ENCODE results near the gene MYD88.

The MYD88 gene

DNA sequence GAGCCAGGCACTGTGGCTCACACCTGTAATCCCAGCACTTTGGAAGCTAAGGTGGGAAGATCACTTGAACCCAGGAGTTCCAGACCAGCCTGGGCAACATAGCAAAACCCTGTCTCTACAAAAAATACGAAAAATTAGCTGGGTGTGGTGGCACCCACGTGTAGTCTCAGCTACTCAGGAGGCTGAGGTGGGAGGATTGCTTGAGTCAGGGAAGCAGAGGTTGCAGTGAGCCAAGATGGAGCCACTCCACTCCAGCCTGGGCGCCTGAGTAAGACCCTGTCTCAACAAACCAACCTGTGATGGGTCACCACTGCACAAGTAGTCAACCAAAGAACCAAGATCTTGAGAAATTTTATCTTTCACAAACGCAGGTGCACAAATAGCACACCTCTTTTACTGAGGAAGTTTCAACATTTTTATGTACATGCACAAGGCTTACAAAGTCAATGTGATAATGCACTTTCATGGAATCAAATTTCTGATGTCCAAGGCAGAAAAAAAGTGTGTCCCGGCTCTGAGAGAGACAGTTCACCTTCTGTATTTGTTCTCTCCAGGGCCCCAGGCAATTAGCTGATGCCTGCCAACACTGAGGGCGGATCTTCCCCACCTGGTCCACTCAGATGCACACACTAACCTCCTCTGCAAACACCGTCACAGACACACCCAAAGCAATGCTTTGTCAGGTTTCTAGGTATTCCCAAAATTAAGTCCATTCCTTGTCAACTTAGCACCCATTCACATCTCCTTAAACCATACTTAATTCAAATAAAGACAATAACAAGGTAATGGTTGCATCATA lies 13.9 kb upstream of the MYD88 start:
- in situ Hi-C loops (cut with MboI; ENCODE audit: low sequenced_read_pairs, unreplicated experiment) = loop anchor here (25.0 kb wide), 1 partner anchor 363 kb away; the partner anchor contains the start of gene EXOG
- DNase-seq (ENCODE audit: low spot score) = no peak

DNA sequence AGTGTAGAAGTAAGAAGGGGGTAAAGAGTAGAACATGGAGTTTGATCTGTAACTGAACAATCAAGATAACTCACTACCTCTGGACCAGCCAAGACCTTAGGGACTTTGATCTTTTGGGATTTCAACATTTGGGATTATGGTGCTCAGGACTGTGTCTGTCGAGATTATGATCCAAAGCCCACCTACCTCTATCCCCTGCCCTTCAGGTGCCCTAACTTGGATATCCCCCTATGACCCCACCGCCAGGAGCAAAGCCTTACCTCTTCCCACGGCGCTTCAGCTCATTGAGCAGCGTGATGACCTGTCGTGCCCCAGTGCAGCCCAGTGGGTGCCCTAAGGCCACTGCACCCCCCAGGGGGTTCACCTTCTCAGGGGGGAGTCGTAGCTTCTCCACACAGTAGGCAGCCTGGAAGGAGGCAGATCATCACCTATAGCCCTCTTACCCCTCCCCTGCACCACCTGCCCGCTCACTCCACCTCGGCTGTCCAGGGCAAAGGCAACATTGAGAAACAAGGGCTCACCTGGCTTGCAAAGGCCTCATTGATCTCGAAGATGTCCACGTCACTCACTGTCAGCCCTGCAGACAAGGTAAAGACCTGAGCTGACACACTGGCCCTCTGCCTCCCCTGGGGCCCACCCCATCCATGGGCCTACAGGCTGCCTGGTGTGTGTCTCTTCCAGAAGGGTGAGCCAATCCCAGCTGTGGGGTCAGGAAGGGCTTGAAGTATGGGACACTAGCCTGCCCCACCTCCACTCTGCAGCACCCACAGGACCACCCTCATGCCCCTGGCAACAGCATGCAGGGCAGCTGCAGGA lies 12.9 kb upstream of the MYD88 start:
- in situ Hi-C loops (cut with MboI; ENCODE audit: low sequenced_read_pairs, unreplicated experiment) = loop anchor here (25.0 kb wide), 1 partner anchor 362 kb away; the partner anchor contains the start of gene EXOG
- no peak for DNase-seq (ENCODE audit: low spot score)
- TF ChIP-seq, protein P1, sequence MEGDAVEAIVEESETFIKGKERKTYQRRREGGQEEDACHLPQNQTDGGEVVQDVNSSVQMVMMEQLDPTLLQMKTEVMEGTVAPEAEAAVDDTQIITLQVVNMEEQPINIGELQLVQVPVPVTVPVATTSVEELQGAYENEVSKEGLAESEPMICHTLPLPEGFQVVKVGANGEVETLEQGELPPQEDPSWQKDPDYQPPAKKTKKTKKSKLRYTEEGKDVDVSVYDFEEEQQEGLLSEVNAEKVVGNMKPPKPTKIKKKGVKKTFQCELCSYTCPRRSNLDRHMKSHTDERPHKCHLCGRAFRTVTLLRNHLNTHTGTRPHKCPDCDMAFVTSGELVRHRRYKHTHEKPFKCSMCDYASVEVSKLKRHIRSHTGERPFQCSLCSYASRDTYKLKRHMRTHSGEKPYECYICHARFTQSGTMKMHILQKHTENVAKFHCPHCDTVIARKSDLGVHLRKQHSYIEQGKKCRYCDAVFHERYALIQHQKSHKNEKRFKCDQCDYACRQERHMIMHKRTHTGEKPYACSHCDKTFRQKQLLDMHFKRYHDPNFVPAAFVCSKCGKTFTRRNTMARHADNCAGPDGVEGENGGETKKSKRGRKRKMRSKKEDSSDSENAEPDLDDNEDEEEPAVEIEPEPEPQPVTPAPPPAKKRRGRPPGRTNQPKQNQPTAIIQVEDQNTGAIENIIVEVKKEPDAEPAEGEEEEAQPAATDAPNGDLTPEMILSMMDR (IDR thresholded peaks at IDR 0.05; ENCODE audit: borderline replicate concordance, control extremely low read depth, extremely low read depth, insufficient read depth, missing control alignments) = no peak

More for the DNA sequence above, 13.9 kb upstream of the MYD88 start:
- TF ChIP-seq, protein P1 (IDR thresholded peaks at IDR 0.05; ENCODE audit: borderline replicate concordance, control extremely low read depth, extremely low read depth, insufficient read depth, missing control alignments) = no peak

DNA sequence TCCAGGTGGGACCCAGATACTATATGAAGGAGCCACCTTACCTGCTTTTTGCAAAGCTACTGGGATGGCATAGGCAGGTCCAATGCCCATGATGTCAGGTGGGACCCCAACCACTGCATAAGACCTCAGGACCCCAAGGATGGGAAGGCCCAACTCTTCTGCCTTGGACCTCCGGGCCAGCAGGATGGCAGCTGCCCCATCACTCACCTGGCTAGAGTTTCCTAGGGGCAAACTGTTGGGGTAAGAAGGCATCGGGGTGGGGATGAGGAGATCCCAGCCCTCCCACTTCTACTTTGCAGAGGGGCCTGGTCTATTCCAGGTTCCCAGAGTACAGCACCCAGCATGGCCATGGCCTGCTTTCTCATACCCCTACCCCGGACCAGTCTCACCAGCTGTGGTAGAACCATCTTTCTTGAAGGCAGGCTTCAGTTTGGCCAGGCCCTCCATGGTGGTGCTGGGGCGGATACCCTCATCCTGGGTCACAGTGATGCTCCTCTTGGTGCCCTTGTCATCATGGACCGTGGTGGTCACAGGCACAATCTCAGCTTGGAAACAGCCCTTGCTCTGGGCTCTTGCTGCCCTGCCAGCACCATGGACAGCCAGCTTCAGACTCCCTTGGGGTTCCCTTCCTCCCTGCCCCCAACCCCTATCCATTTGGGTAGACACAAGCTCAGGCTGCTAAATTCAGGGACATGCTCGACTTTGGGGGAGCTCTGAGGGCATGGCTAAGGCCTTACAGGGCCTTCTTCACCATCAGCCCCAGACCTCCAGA lies 12.2 kb upstream of the MYD88 start:
- in situ Hi-C loops (cut with MboI; ENCODE audit: low sequenced_read_pairs, unreplicated experiment) = loop anchor here (25.0 kb wide), 1 partner anchor 361 kb away; the partner anchor contains the start of gene EXOG
- TF ChIP-seq, protein P1 (IDR thresholded peaks at IDR 0.05; ENCODE audit: borderline replicate concordance, control extremely low read depth, extremely low read depth, insufficient read depth, missing control alignments) = no peak
- no peak for DNase-seq (ENCODE audit: low spot score)

DNA sequence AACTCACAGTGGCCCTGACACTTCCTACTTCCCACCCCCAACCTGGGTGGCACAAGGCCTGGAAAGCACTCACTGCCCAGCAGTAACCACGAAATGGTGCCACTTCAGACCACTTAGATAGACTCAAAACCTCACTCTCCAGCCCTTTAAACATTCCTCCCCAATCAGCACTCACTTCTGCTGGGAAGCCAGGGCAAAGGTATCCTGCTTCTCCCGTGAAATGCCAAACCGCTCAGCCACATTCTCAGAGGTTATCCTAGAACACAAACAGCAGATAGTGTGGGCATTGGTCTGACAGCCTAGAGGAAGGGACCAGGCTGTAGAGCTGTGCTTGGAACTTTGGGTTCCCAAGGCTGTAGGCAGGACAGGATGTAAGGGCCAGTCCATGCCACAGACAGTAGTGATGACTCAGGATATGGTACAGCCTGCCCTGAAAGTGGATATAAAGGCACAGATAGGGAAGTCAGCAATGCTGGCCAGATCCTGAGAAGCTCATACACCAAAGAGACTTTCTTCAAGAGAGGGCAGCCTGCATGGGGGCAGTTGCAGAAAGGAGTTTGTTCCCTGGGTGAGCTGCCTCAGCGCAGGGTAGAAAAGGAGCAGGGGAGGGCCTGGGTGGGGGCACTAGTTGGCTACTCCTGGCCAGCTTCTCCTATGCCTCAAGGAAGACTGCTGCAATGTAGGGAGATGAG lies 10.7 kb upstream of the MYD88 start:
- in situ Hi-C loops (cut with MboI; ENCODE audit: low sequenced_read_pairs, unreplicated experiment) = loop anchor here (25.0 kb wide), 1 partner anchor 360 kb away; the partner anchor contains the start of gene EXOG
- TF ChIP-seq, protein P1 (IDR thresholded peaks at IDR 0.05; ENCODE audit: borderline replicate concordance, control extremely low read depth, extremely low read depth, insufficient read depth, missing control alignments) = no peak
- no peak for DNase-seq (ENCODE audit: low spot score)

DNA sequence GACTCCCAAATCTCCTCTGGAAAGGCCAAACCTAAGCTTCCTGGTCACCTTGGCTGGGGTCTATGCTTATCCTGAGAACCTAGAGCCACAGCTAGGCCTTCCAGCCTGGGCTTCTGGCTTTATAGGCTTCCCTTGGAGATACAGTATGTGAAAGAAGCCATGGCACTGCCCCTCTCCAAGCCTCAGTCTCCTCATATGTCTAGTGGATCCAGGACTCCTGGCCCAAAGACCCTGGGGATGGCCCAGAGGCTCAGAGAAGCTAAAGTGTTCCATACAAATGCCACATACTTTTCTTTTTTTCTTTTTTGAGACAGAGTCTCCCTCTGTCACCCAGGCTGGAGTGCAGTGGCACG lies 10.2 kb upstream of the MYD88 start:
- DNase-seq (ENCODE audit: low spot score) = no peak
- in situ Hi-C loops (cut with MboI; ENCODE audit: low sequenced_read_pairs, unreplicated experiment) = loop anchor here (25.0 kb wide), 1 partner anchor 359 kb away; the partner anchor contains the start of gene EXOG
- TF ChIP-seq, protein P1 (IDR thresholded peaks at IDR 0.05; ENCODE audit: borderline replicate concordance, control extremely low read depth, extremely low read depth, insufficient read depth, missing control alignments) = no peak
